Measurements from ENCODE around the gene PCNX1. TPM values are rescaled to one million over a fixed set of nuclear protein-coding genes. Genes with fewer than 3 reads are reported as not detected.

The PCNX1 gene
- total and polyA plus RNA-seq, 9 of the 15 experiments (the other 6 are each of a cell fraction or from before 2014, with no cell fraction given): 0.30 to 4.5 (median 2.3) TPM

DNA sequence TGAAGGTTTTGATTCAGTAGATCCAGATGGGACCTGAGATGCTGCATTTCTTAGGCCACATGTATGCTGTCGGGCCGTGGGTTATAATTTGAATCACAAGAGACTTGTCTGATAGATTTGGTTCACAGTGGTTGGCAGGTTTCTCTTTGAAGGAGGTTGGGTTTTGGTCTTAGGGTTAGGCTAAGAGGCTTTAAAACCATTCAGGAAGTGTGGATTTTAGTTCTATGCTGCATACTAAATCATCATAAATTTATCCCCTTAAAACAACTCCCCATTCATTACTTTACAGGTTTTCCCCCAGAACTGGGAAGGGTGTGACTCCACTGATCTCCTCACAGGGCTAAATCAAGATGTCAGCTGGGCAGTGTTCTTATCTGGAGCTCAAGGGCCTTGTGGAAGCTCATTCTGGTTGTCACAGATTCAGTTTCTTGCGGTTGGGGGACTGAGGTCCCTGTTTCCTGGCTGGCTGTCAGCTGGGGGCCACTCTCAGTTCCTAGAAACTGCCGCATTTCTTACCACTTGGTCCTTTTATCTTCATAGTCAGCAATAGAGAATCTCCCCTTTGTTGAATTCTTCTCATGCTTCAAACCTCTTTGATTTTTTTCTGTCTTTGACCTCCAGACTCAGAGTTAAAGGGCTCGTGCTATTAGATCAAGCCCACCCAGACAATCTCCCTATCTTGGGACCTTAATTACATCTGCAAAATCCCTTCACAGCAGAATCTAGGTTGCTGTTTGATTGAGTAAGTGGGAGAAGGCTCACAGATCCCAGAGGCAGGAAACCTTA, 20.6 kb upstream of the PCNX1 start (continued):
- TF ChIP-seq, protein P1, sequence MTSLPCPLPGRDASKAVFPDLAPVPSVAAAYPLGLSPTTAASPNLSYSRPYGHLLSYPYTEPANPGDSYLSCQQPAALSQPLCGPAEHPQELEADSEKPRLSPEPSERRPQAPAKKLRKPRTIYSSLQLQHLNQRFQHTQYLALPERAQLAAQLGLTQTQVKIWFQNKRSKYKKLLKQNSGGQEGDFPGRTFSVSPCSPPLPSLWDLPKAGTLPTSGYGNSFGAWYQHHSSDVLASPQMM (CRISPR knock-in tag; IDR thresholded peaks at IDR 0.05): no peak
- no peak for TF ChIP-seq SRSF7 (optimal IDR thresholded peaks at IDR 0.05; ENCODE audit: low read depth, low read length)
- TF ChIP-seq SIX5 (IDR thresholded peaks at IDR 0.05; ENCODE audit: borderline replicate concordance in 1 of 2, insufficient read depth in 1 of 2, low read depth in 1 of 2, low read length in 2 of 2): no peak
- TF ChIP-seq ZC3H8 (IDR thresholded peaks at IDR 0.05): no peak
- TF ChIP-seq GTF2E2 (tag; IDR thresholded peaks at IDR 0.05): peak; percentile 63
- peak in 1 of 2 experiments; percentile 73; a peak in 2 of 4 replicates for TF ChIP-seq TEAD1 (CRISPR knock-in tag; IDR thresholded peaks at IDR 0.05)
- no peak for TF ChIP-seq BMI1 (IDR thresholded peaks at IDR 0.05; ENCODE audit: low read length)
- no peak for TF ChIP-seq OTX1 (CRISPR knock-in tag; IDR thresholded peaks at IDR 0.05)
- TF ChIP-seq ZNF589 (CRISPR knock-in tag; IDR thresholded peaks at IDR 0.05; ENCODE audit: low read depth): peak; percentile 83
- TF ChIP-seq, protein P2, sequence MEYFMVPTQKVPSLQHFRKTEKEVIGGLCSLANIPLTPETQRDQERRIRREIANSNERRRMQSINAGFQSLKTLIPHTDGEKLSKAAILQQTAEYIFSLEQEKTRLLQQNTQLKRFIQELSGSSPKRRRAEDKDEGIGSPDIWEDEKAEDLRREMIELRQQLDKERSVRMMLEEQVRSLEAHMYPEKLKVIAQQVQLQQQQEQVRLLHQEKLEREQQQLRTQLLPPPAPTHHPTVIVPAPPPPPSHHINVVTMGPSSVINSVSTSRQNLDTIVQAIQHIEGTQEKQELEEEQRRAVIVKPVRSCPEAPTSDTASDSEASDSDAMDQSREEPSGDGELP (CRISPR knock-in tag; IDR thresholded peaks at IDR 0.05; ENCODE audit: borderline replicate concordance): peak; percentile 90
- peak; percentile 80 for TF ChIP-seq SOX6 (IDR thresholded peaks at IDR 0.05)
- no peak for TF ChIP-seq POLR2AphosphoS5 (IDR thresholded peaks at IDR 0.05; ENCODE audit: control insufficient read depth, insufficient read depth, low read depth, low read length)
- TF ChIP-seq MTA2 (IDR thresholded peaks at IDR 0.05; ENCODE audit: low read depth): peak; percentile 61; the same call in 1 of the 2 replicates
- TF ChIP-seq ZNF12 (CRISPR knock-in tag; IDR thresholded peaks at IDR 0.05): no peak
- TF ChIP-seq SREBF1 (IDR thresholded peaks at IDR 0.05; ENCODE audit: borderline replicate concordance, low read depth, low read length): no peak
- TF ChIP-seq TAL1 (IDR thresholded peaks at IDR 0.05): peak; percentile 86
- no peak for TF ChIP-seq NR2F6 (CRISPR knock-in tag; IDR thresholded peaks at IDR 0.05)
- TF ChIP-seq ZFX (CRISPR knock-in tag; IDR thresholded peaks at IDR 0.05): no peak
- peak; percentile 54 for TF ChIP-seq NFIC (IDR thresholded peaks at IDR 0.05)
- TF ChIP-seq ZNF77 (CRISPR knock-in tag; IDR thresholded peaks at IDR 0.05): no peak
- TF ChIP-seq ZEB2 (IDR thresholded peaks at IDR 0.05): no peak
- TF ChIP-seq EZH2 (IDR thresholded peaks at IDR 0.05; ENCODE audit: borderline replicate concordance, low read depth, low read length): no peak
- TF ChIP-seq RB1 (IDR thresholded peaks at IDR 0.05; ENCODE audit: low read depth): no peak
- no peak for TF ChIP-seq RFX5 (IDR thresholded peaks at IDR 0.05; ENCODE audit: low read depth, low read length)
- peak; percentile 89; the same call in 1 of the 2 replicates for TF ChIP-seq ESRRA (IDR thresholded peaks at IDR 0.05; ENCODE audit: borderline replicate concordance, low read depth)
- TF ChIP-seq HSF4 (CRISPR knock-in tag; IDR thresholded peaks at IDR 0.05; ENCODE audit: borderline replicate concordance): no peak
- no peak for TF ChIP-seq ZNF224 (CRISPR knock-in tag; IDR thresholded peaks at IDR 0.05)
- TF ChIP-seq TEAD4 (IDR thresholded peaks at IDR 0.05; ENCODE audit: low read length): peak; percentile 93
- no peak for TF ChIP-seq TEAD4 (CRISPR knock-in tag; IDR thresholded peaks at IDR 0.05; ENCODE audit: borderline replicate concordance)
- TF ChIP-seq ZNF436 (CRISPR knock-in tag; IDR thresholded peaks at IDR 0.05): no peak
